ENCODE measurements around the gene FOXN1. TPM values are rescaled to one million over a fixed set of nuclear protein-coding genes. Genes with fewer than 3 reads are reported as not detected.

FOXN1 gene
- total and polyA plus RNA-seq, 10 of the 15 experiments (the other 5 are each of a cell fraction or from before 2014, with no cell fraction given) = not detected

GRCh38 chr17:28549236-28550132, 43.3 kb downstream of the FOXN1 start:
- 0% methylated on average over 3 of the region's 3 CpGs for WGBS (ENCODE audit: insufficient coverage, insufficient replicate concordance, low lambda C conversion rate, missing lambda C conversion rate)
- no peaks in the 10 kb centered on the region for H3K9me3 ChIP-seq (replicated peaks; ENCODE audit: control insufficient read depth, insufficient read depth, low read length)
- POLR2A ChIA-PET = interaction anchor here (0.6 to 9.1 kb wide), 18 partner anchors 8 to 567 kb away, joined by 3 to 148 read pairs (median 6); partner anchors contain the start of genes ALDOC, BLTP2, PIGS and PROCA1
- in situ Hi-C loops (cut with MboI) = loop anchor here (5.0 to 25.0 kb wide), 3 partner anchors 52 to 1062 kb away; partner anchors contain the start of genes SARM1 and VTN
- no peaks in the 10 kb centered on the region for H3K27me3 ChIP-seq (replicated peaks in 1 of 2; ENCODE audit: control insufficient read depth in 2 of 2, insufficient read depth in 2 of 2, low read length in 1 of 2)
- SMC1A ChIA-PET (ENCODE audit: uncharacterized antibody, unreplicated experiment) = interaction anchor here (0.9 to 6.1 kb wide), 15 partner anchors 20 to 65 kb away, joined by 3 to 89 read pairs (median 4); partner anchors contain the start of genes ALDOC, PIGS, RSKR and SPAG5
- FAIRE-seq (peak; percentile 86), ATAC-seq (peak; percentile 74), DNase-seq (ENCODE audit: low read depth, low spot score) (no peak)
- peak overlapping the region; percentile 98 for H3K4me3 ChIP-seq
- H3K36me3 ChIP-seq (ENCODE audit: control insufficient read depth in 2 of 2, insufficient read depth in 2 of 2, low read length in 1 of 2) = peaks cover 3 to 14% of the 10 kb centered on the region in 2 experiments; a peak in 2 of 4 replicates
- peak overlapping the region; percentile 97 for H3K4me2 ChIP-seq (ENCODE audit: control insufficient read depth, insufficient read depth)
- peak overlapping the region; percentile 79 for H3K9ac ChIP-seq (ENCODE audit: control insufficient read depth, insufficient read depth, low read length)
- BruUV-seq (replicated peaks) = TSS peak; percentile 46
- H4K20me1 ChIP-seq (ENCODE audit: control insufficient read depth, insufficient read depth) = no peaks in the 10 kb centered on the region
- no peak overlapping the region; the same call in 1 of the 2 replicates for H2AFZ ChIP-seq (ENCODE audit: control insufficient read depth, low read depth, low read length)
- H3K79me2 ChIP-seq (ENCODE audit: control insufficient read depth, insufficient read depth, low read length) = peaks cover 50% of the 10 kb centered on the region
- H3K27ac ChIP-seq (ENCODE audit: control insufficient read depth, insufficient read depth) = peak overlapping the region; percentile 73
- CTCF ChIA-PET = interaction anchor here (0.6 to 13.9 kb wide), 14 partner anchors 9 to 347 kb away, joined by 3 to 316 read pairs (median 12); partner anchors contain the start of genes ALDOC, BLTP2, PIGS and RSKR
- intact Hi-C loops (cut with micrococcal nuclease; ENCODE audit: unreplicated experiment) = loop anchor here (2.0 to 10.0 kb wide), 4 partner anchors 49 to 175 kb away; partner anchors contain the start of genes PROCA1, RAB34, RPL23A and SARM1
- RAD21 ChIA-PET (ENCODE audit: unreplicated experiment) = interaction anchor here (0.6 to 8.3 kb wide), 14 partner anchors 10 to 178 kb away, joined by 3 to 102 read pairs (median 6); partner anchors contain the start of genes ALDOC and PIGS
- peaks cover 38% of the 10 kb centered on the region for H3K4me1 ChIP-seq (ENCODE audit: control insufficient read depth, insufficient read depth, low read length)
- TF ChIP-seq BCL3 (IDR thresholded peaks at IDR 0.05; ENCODE audit: borderline replicate concordance, insufficient read depth, low read depth, low read length, poor library complexity, severe bottlenecking) (peak; percentile 31), GATAD2B (conservative IDR thresholded peaks at IDR 0.05; ENCODE audit: low read depth) (0 out of 2 replicates have a peak, but pooled peaks have one; percentile 19), ZNF687 (IDR thresholded peaks at IDR 0.05) (peak; percentile 59), IRF4 (IDR thresholded peaks at IDR 0.05; ENCODE audit: low read depth, low read length) (0 out of 2 replicates have a peak, but pooled peaks have one; percentile 11), TAF1 (IDR thresholded peaks at IDR 0.05; ENCODE audit: borderline replicate concordance, low read depth, low read length) (no peak), POLR2AphosphoS2 (IDR thresholded peaks at IDR 0.05; ENCODE audit: low read depth, low read length) (0 out of 2 replicates have a peak, but pooled peaks have one; percentile 11), NR2F1 (conservative IDR thresholded peaks at IDR 0.05) (0 out of 2 replicates have a peak, but pooled peaks have one; percentile 33), CUX1 (IDR thresholded peaks at IDR 0.05; ENCODE audit: insufficient replicate concordance, low read depth, low read length) (peak; percentile 58), MEF2B (IDR thresholded peaks at IDR 0.05; ENCODE audit: partially characterized antibody, poor library complexity, severe bottlenecking) (peak; percentile 93)

All from GM12878 (cell line).